Measurements from ENCODE around the gene OPHN1.

GRCh38 chrX:68121835-68122234 is 311.5 kb downstream of the OPHN1 start:
- TF ChIP-seq CTCF (IDR thresholded peaks at IDR 0.05; ENCODE audit: poor library complexity) (no peak), EZH2 (IDR thresholded peaks at IDR 0.05; ENCODE audit: borderline replicate concordance) (no peak), EZH2phosphoT487 (IDR thresholded peaks at IDR 0.05; ENCODE audit: low read depth, severe bottlenecking, unreplicated experiment) (no peak)

All from hepatocyte (in vitro differentiated cells).